ENCODE measurements around the gene ACD.

Gene ACD

GRCh38 chr16:67647681-67648080 lies 12.4 kb downstream of the ACD start:
- DNase-seq (ENCODE audit: low read depth in 2 of 2), result no peak

DNA sequence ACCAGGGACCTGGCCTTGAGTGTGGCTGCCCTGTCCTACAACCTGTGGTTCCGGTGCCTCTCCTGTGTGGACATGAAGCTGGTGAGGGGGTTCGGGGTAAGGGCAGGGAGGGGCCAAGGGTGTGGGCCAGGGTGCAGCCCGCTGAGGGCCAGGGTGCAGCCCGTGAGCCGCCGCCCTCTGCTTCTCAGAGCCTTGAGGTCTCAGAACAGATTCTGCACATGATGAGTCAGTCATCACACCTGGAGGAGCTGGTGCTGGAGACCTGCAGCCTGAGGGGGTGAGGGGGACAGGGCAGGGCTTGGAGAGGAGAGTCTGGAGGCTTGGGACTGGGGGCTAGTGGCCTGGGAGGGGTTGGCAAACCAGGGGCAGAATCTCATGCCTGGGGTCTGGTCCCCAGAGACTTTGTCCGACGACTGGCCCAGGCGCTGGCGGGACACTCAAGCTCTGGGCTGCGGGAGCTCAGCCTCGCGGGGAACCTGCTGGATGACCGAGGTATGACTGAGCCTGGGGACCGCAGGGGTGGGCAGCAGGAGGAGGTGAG lies 12.9 kb downstream of the ACD start:
- no peak for DNase-seq (ENCODE audit: low read depth in 2 of 2)

- DNase-seq (ENCODE audit: low read depth in 2 of 2), result no peak
These were observed 14.5 kb downstream of the ACD start for GRCh38 chr16:67645397-67646121.

- no peak for DNase-seq (ENCODE audit: low read depth in 2 of 2)
These were observed 16.0 kb downstream of the ACD start for GRCh38 chr16:67644038-67644437.

- DNase-seq (ENCODE audit: low read depth in 2 of 2), result no peak
These were observed 18.0 kb downstream of the ACD start for GRCh38 chr16:67641779-67642708.

GRCh38 chr16:67637625-67638024 lies 22.4 kb downstream of the ACD start:
- DNase-seq (ENCODE audit: low read depth in 2 of 2), result no peak

DNA sequence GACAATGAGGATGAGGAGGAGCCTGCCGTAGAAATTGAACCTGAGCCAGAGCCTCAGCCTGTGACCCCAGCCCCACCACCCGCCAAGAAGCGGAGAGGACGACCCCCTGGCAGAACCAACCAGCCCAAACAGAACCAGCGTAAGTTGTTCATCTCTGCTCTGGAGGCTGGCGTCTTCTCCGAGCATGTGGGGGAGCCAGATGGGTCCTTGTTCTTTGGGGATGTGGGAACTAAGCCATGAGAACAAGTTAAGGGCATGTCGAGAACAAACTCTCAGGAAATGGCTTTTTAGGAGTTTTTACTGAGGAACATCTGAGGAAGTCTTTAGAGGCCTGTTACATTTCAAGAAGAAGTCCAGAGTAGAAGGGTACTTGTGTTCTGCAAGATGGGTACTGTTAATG lies 23.3 kb downstream of the ACD start:
- no peak for DNase-seq (ENCODE audit: low read depth in 2 of 2)

- no peak for DNase-seq (ENCODE audit: low read depth in 2 of 2)
These were observed 27.5 kb downstream of the ACD start for GRCh38 chr16:67632415-67633172.

DNA sequence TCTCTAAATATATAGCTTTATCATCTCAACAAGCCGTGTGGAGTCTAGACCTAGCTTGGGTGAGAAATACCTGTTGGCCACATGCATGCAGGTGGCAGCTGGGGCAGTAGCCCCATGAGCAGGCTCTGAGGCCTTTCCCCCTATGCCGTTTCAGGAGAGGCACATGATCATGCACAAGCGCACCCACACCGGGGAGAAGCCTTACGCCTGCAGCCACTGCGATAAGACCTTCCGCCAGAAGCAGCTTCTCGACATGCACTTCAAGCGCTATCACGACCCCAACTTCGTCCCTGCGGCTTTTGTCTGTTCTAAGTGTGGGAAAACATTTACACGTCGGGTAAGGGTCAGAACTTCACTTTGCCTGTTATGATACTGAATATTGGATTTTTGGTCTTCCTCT lies 31.8 kb downstream of the ACD start:
- DNase-seq (ENCODE audit: low read depth in 2 of 2), result no peak

- no peak for DNase-seq (ENCODE audit: low read depth in 2 of 2)
These were observed 46.3 kb downstream of the ACD start for GRCh38 chr16:67613808-67614207.

DNA sequence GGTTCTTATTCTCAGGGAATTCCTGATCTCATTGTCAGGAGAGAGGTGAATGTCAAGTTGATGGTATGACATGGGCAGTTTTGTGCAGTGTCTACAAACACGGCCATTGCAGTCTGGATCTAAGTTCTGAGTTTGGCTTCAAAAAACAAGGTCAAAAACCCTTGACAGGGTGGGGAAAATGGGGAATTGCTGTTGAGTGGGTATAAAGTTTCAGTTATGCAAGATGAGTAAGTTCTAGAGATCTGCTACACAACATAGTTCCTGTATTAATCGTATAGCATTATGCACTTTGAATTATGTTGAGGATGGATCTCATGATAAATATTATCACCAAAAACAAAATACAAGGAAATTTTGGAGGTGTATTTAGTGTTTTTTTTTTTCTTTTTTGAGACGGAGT lies 51.7 kb downstream of the ACD start:
- DNase-seq (ENCODE audit: low read depth in 2 of 2), result no peak

Measured in activated CD8-positive, alpha-beta memory T cell treated with anti-CD3 and anti-CD28 coated beads for 4 hours (primary cell).